HG02610 (cell line): Measurements from ENCODE around the gene ADCY3.

Experiments
- ATAC-seq: cut with Tn5 transposase; IDR thresholded peaks from one replicate; pipeline ENCODE4 v1.9.1; 2021; ENCODE audit warnings: mild to moderate bottlenecking, moderate library complexity; ENCODE audit not compliant: unreplicated experiment

The ADCY3 gene

GRCh38 chr2:24907116-24907515 lies 12.9 kb downstream of the ADCY3 start:
- ATAC-seq = no peak

- no peak for ATAC-seq
Measured at GRCh38 chr2:24906466-24906865, 13.6 kb downstream of the ADCY3 start.

GRCh38 chr2:24903161-24904103 lies 16.6 kb downstream of the ADCY3 start:
- no peak for ATAC-seq

- ATAC-seq = no peak
Measured at GRCh38 chr2:24899361-24899910, 20.6 kb downstream of the ADCY3 start.

- no peak for ATAC-seq
Measured at GRCh38 chr2:24898122-24899109, 21.6 kb downstream of the ADCY3 start.

GRCh38 chr2:24894750-24895149 lies 25.3 kb downstream of the ADCY3 start:
- ATAC-seq = no peak

- ATAC-seq = no peak
Measured at GRCh38 chr2:24893934-24894333, 26.1 kb downstream of the ADCY3 start.

GRCh38 chr2:24892928-24893327 lies 27.1 kb downstream of the ADCY3 start:
- ATAC-seq = no peak

GRCh38 chr2:24891201-24891600 lies 28.8 kb downstream of the ADCY3 start:
- ATAC-seq = no peak

- ATAC-seq = no peak
Measured at GRCh38 chr2:24889221-24889620, 30.8 kb downstream of the ADCY3 start.

- no peak for ATAC-seq
Measured at GRCh38 chr2:24888177-24888576, 31.9 kb downstream of the ADCY3 start.

GRCh38 chr2:24887307-24887874 lies 32.6 kb downstream of the ADCY3 start:
- ATAC-seq = no peak

GRCh38 chr2:24886691-24887304 lies 33.2 kb downstream of the ADCY3 start:
- ATAC-seq = no peak

- no peak for ATAC-seq
Measured at GRCh38 chr2:24886126-24886501, 33.9 kb downstream of the ADCY3 start.

GRCh38 chr2:24885221-24886125 lies 34.6 kb downstream of the ADCY3 start:
- ATAC-seq = peak; percentile 41

GRCh38 chr2:24883946-24884345 lies 36.1 kb downstream of the ADCY3 start:
- no peak for ATAC-seq

GRCh38 chr2:24881623-24882022 lies 38.4 kb downstream of the ADCY3 start:
- ATAC-seq = no peak

- no peak for ATAC-seq
Measured at GRCh38 chr2:24881158-24881557, 38.9 kb downstream of the ADCY3 start.

- ATAC-seq = no peak
Measured at GRCh38 chr2:24878341-24878740, 41.7 kb downstream of the ADCY3 start.
